Mesothelial cell of epicardium (in vitro differentiated cells): ENCODE results near the gene CHTF8. TPM values are rescaled to one million over a fixed set of nuclear protein-coding genes. Genes with fewer than 3 reads are reported as not detected.
"Not testable (repeated sequence)": the region's sequence is repeated elsewhere in the genome, so short reads cannot be mapped to it uniquely, and the experiment has no call there.

Experiments used
- DNase-seq, 2 experiments: peaks; one replicate each; pipeline ENCODE4 v3.0.0; 2021; ENCODE audit warnings: low spot score in 2 of 2; ENCODE audit not compliant: unreplicated experiment in 2 of 2
- H3K27ac Mint-ChIP-seq: 2 replicates; pipeline ENCODE4 v1.8.0; 2021; ENCODE audit warnings: mixed read lengths
- H3K27me3 Mint-ChIP-seq: 2 replicates; pipeline ENCODE4 v1.8.0; 2021; ENCODE audit warnings: low read depth, mixed read lengths
- H3K36me3 Mint-ChIP-seq: 2 replicates; pipeline ENCODE4 v1.8.0; 2021; ENCODE audit warnings: mixed read lengths
- H3K4me1 Mint-ChIP-seq: 2 replicates; pipeline ENCODE4 v1.8.0; 2021; ENCODE audit warnings: mixed read lengths
- H3K4me3 Mint-ChIP-seq: 2 replicates; pipeline ENCODE4 v1.8.0; 2021; ENCODE audit warnings: mild to moderate bottlenecking, moderate library complexity, mixed read lengths
- H3K9me3 Mint-ChIP-seq: 2 replicates; pipeline ENCODE4 v1.8.0; 2021; ENCODE audit warnings: mixed read lengths
- total RNA-seq: library from RNA; stranded (reverse); gene quantifications from 3 replicates; pipeline ENCODE4 v1.2.1, GENCODE V29; 2021
- TF ChIP-seq, protein P1 (sequence below): fragments of 200-600 bp; sonication (generic); IDR thresholded peaks from one replicate; pipeline ENCODE4 v1.5.0; 2021; ENCODE audit warnings: antibody characterized with exemption; ENCODE audit not compliant: unreplicated experiment

Gene CHTF8
- total RNA-seq, 1 donor from 2014 or later: 91.9 TPM

DNA sequence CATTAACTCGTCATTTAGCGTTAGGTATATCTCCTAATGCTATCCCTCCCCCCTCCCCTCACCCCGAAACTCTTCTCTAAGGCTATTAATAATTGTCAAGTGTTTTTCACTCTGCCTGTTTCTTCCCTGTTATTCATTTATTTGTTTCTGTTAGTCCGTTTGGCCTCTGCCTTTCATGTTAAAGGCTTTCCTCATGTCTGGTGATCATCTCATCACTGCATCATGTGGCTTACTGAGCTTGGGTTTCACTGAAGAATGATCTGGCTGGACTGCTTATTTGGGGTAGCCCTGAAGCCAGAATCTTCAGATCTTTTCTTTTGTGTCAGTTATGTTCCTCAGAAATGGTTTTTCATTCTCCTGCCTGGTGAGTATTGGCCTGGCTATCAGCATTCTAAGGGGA, 9.5 kb upstream of the CHTF8 start:
- Mint-ChIP-seq H3K9me3 (no peaks in the 10 kb centered on the region), H3K4me3 (no peak overlapping the region), H3K36me3 (peaks cover 39% of the 10 kb centered on the region), H3K27me3 (no peaks in the 10 kb centered on the region), H3K27ac (no peak overlapping the region), H3K4me1 (no peaks in the 10 kb centered on the region)
- TF ChIP-seq, protein P1, sequence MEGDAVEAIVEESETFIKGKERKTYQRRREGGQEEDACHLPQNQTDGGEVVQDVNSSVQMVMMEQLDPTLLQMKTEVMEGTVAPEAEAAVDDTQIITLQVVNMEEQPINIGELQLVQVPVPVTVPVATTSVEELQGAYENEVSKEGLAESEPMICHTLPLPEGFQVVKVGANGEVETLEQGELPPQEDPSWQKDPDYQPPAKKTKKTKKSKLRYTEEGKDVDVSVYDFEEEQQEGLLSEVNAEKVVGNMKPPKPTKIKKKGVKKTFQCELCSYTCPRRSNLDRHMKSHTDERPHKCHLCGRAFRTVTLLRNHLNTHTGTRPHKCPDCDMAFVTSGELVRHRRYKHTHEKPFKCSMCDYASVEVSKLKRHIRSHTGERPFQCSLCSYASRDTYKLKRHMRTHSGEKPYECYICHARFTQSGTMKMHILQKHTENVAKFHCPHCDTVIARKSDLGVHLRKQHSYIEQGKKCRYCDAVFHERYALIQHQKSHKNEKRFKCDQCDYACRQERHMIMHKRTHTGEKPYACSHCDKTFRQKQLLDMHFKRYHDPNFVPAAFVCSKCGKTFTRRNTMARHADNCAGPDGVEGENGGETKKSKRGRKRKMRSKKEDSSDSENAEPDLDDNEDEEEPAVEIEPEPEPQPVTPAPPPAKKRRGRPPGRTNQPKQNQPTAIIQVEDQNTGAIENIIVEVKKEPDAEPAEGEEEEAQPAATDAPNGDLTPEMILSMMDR: no peak
- DNase-seq: no peak

DNA sequence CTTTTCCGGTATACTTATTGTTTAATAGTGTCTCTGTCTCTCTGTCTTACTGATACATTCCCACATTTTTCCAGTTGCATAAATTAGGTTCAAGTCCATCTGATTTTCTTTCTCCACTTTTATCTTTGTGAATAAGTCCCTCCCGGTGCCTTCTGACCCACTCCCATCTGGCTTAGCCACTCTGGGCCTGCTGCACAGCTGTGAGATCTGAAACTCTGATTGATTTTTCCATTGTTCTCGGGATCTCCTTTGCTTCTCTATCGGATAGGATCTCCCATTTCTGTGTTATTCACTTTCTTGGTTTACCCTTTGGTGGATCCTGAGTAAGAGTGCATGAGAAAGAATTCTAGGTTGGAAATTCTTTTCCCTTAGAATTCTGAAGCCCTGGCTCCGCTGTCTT, 8.6 kb upstream of the CHTF8 start:
- H3K36me3 Mint-ChIP-seq: peaks cover 39% of the 10 kb centered on the region
- H3K9me3 Mint-ChIP-seq: no peaks in the 10 kb centered on the region
- H3K4me3 Mint-ChIP-seq: no peak overlapping the region
- H3K4me1 Mint-ChIP-seq: no peaks in the 10 kb centered on the region
- DNase-seq: no peak
- H3K27ac Mint-ChIP-seq: no peak overlapping the region
- no peaks in the 10 kb centered on the region for H3K27me3 Mint-ChIP-seq
- TF ChIP-seq, protein P1: no peak

DNA sequence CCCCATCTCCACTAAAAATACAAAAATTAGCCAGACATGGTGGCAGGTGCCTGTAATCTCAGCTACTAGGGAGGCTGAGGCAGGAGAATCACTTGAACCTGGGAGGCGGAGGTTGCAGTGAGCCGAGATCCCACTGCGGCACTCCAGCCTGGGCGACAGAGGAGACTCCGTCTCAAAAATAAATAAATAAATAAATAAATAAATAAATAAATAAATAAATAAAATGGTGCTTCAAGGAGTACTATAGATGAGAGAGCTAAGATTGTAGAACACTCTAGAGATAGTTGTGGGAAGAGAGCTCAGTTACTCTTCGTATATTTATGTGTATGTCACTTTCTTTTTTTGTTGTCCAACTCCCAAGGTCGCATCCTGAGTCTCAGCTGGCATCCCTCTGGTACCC, 7.1 kb upstream of the CHTF8 start:
- H3K9me3 Mint-ChIP-seq, H3K27me3 Mint-ChIP-seq, DNase-seq, H3K4me1 Mint-ChIP-seq, H3K4me3 Mint-ChIP-seq, H3K27ac Mint-ChIP-seq: not testable (repeated sequence)
- peaks cover 36% of the 10 kb centered on the region for H3K36me3 Mint-ChIP-seq

DNA sequence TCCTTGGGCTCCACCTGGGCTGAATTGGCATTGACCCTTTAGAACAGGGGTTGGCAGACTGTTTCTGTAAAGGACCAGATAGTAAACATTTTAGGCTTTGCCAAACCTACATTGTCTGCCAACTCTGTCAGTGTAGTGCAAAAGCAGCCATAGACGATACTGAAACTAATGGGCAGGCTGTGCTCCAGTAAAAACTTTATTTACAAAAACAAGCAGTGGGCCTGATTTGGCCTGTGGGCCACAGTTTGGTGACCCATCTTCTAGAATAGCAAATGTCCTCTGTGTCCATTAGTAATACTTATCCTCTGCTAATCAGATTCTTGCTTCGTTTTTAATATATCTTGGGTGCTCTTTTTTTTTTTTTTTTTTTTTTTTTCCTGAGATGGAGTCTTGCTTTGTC, 6.2 kb upstream of the CHTF8 start:
- Mint-ChIP-seq H3K4me3 (no peak overlapping the region), H3K27me3 (no peaks in the 10 kb centered on the region), H3K27ac (no peak overlapping the region), H3K36me3 (peaks cover 33% of the 10 kb centered on the region), H3K4me1 (peaks cover 12% of the 10 kb centered on the region), H3K9me3 (no peaks in the 10 kb centered on the region)
- TF ChIP-seq, protein P1: no peak
- no peak for DNase-seq

DNA sequence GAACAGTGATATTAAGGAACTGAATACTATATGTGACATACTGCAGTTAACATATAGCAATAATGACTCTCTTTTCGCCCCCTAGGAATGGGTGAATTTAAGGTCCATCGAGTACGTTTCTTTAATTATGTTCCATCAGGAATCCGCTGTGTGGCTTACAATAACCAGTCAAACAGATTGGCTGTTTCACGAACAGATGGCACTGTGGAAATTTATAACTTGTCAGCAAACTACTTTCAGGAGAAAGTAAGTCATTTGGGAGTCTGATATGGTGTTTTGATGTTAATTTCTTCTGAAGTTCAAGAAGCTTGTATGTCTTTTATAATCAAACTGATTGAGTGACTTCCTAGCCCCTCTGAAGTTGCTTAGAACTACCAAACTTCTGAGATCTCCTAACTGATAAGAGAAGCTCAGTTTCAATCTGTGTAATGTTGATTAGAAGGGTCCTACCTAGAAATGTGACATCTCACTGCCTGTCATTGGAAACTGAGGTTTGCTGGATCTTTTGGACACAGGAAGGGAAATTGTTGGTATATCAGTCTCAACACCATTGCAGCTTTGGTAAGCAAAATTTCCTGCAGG, 1.1 kb upstream of the CHTF8 start:
- Mint-ChIP-seq H3K9me3 (no peaks in the 10 kb centered on the region), H3K36me3 (peaks cover 11% of the 10 kb centered on the region), H3K4me1 (peaks cover 39% of the 10 kb centered on the region), H3K27ac (peak overlapping the region; percentile 97), H3K4me3 (peak overlapping the region; percentile 88), H3K27me3 (no peaks in the 10 kb centered on the region)
- TF ChIP-seq, protein P1: no peak
- no peak for DNase-seq

DNA sequence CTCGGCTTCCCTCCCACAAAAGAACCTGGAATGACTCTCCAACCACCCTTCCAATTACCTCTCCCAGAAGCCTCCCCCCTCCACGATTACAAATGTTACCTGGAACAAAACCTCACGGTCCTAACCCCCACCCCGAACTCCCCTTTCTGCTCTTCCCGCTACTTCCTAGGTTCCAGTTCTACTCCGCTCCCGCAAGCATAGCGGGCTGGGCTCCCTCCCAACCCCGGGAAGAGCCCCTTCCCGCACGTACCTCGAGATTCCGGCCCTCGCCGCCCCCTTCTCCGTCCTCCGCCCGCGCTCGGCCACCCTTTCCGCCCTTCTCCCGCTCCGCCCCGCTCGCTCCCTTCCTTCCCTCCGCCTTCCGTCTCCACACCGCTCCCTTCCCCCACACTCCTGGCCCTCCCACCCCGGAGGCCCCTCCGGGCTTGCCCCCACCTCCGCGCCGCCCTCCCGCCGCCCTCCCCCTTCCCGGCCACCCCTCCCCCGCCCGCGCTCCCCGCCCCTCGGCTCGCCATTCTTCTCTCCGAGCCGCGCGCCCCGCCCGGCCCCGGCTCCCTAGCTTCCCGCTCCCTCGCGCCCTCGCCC, 457 bp downstream of the CHTF8 start:
- TF ChIP-seq, protein P1: no peak
- Mint-ChIP-seq H3K27ac (peak overlapping the region; percentile 92), H3K9me3 (no peaks in the 10 kb centered on the region), H3K27me3 (no peaks in the 10 kb centered on the region), H3K36me3 (peaks cover 11% of the 10 kb centered on the region), H3K4me3 (peak overlapping the region; percentile 88), H3K4me1 (peaks cover 47% of the 10 kb centered on the region)
- peak; percentile 82 to 87 for DNase-seq
